GM13976 (cell line): ENCODE measurements around the gene LCN6.
"Not testable (repeated sequence)": the region's sequence is repeated elsewhere in the genome, so short reads cannot be mapped to it uniquely, and the experiment has no call there.

ENCODE experiments used
- DNase-seq: peaks from one replicate; pipeline ENCODE4 v3.0.0; 2012; ENCODE audit warnings: low spot score
- in situ Hi-C: fragments of 300-500 bp; cut with MboI; formaldehyde crosslinking; loops from one replicate; pipeline ENCODE4 v1.12.0; 2022; ENCODE audit warnings: low sequenced_read_pairs, mixed read lengths, inconsistent platforms; ENCODE audit not compliant: unreplicated experiment
- TF ChIP-seq, protein P1 (sequence below): IDR thresholded peaks from 2 replicates; pipeline ENCODE4 v1.5.1; 2012; ENCODE audit warnings: borderline replicate concordance, mild to moderate bottlenecking; ENCODE audit not compliant: insufficient read depth; ENCODE audit errors: extremely low read depth, missing control alignments, control extremely low read depth

Gene LCN6

DNA sequence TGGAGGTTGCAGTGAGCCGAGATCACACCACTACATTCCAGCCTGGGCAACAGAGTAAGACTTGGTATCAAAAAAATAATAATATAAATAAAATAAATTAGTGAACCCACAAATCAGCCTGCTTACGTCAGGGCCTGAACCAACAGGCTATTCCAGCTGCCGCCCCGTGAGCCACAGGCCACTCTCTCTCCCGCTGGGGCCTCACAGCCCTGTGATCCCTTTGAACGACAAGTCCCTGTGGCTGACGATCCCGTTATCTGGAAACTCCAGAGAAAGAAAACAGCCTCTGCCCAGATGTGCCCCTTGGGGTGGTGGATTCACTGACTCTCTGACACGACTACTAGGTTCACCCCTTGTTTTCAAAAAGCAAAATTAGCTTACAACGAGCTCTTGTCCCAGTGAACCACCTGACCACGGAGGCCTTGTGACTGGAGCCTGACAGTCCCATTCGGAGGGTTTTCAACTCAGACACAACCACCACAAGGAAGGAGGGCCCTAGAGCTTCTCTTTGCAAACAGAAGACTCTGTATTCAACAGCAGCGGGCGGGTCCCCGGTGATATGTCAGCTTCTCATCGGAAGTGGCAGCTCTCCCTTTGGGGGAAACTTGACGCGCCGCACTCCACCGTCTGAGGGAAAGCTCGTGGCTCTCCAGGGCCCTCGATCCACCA is 40.3 kb downstream of the LCN6 start:
- in situ Hi-C loops, result no loop called here
- TF ChIP-seq, protein P1, sequence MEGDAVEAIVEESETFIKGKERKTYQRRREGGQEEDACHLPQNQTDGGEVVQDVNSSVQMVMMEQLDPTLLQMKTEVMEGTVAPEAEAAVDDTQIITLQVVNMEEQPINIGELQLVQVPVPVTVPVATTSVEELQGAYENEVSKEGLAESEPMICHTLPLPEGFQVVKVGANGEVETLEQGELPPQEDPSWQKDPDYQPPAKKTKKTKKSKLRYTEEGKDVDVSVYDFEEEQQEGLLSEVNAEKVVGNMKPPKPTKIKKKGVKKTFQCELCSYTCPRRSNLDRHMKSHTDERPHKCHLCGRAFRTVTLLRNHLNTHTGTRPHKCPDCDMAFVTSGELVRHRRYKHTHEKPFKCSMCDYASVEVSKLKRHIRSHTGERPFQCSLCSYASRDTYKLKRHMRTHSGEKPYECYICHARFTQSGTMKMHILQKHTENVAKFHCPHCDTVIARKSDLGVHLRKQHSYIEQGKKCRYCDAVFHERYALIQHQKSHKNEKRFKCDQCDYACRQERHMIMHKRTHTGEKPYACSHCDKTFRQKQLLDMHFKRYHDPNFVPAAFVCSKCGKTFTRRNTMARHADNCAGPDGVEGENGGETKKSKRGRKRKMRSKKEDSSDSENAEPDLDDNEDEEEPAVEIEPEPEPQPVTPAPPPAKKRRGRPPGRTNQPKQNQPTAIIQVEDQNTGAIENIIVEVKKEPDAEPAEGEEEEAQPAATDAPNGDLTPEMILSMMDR, result no peak
- no peak for DNase-seq

DNA sequence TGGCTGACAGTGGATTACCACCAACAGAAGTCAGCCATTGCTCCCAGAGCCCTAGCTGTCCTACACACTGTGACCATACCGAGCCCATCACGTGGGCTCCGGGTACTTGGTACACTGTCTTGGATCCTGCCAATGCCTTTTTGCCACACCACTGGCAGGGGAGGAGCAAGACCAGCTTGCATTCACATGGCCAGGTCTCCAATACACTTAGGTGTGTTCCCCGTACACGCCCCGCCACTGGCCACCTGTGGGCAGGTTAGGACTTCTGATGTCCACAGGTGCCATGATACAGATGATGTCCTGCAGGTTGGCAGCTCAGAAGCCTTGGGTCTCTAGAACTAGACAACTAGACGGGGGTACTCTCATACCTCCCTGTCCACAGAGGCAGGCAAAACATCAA is 41.3 kb downstream of the LCN6 start:
- DNase-seq, result no peak
- TF ChIP-seq, protein P1, result no peak
- in situ Hi-C loops, result no loop called here

DNA sequence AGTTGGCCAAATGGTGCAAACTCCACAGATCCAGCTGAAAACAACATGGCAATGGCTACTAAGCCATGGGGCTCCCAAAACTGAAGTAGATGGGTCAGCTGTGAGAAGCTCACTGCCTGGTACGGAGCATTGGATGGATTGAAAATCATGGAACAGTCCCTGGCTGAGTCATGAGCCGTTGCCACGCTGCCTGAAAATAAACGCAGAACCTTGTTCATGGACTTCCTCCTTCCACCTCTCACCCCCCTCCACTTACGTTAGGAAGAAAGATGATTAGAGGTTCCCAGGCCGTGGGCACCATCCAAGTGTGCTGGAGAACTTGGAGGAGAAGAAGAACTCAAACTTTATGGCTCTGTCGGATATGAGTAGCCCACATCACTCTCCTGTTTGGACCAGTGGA is 42.8 kb downstream of the LCN6 start:
- DNase-seq, result no peak
- in situ Hi-C loops, result no loop called here
- TF ChIP-seq, protein P1, result no peak

DNA sequence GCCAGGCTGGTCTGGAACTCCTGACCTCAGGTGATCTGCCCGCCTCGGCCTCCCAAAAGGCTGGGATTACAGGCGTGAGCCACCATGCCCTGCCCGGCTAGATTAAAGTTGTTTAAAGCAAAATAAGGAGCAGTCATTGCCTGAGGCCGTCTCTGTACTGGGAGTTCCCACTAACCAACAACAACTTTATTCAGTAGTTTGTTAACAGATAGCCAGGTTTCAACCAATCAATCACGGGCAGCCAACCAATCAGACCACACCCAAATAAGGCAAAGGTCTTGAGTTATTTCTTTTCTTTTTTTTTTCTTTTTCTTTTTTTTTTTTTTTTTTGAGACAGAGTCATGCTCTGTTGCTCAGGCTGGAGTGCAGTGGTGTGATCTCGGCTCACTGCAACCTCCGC is 43.6 kb downstream of the LCN6 start:
- in situ Hi-C loops, DNase-seq: not testable (repeated sequence)

DNA sequence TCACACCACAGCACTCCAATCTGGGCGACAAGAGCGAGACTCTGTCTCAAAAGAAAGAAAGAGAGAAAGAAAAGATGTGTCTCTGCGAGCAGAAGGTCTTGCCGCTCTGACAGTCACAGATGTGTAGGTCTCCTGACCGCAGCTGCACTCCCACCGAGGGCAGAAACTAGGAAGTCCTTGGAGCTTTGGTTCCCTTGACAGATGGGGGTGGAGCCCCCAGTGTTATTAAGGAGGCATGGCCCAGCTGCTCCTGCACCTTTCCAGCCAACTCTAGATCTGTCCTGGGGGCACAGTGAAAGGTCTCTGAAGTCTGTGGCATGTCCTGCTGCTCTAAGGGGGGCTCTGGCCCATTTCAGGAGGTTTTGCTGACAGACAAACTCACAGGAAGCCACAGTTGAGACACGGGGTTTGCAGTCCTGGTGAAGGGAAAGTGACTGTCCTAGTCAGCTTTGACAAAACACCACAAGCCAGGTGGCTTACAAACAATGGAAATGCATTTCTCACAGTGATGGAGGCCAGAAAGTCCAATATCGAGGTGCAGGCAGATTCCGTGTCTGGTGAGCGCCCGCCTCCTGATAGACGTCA is 45.0 kb downstream of the LCN6 start:
- in situ Hi-C loops, result no loop called here
- TF ChIP-seq, protein P1, result no peak
- no peak for DNase-seq

DNA sequence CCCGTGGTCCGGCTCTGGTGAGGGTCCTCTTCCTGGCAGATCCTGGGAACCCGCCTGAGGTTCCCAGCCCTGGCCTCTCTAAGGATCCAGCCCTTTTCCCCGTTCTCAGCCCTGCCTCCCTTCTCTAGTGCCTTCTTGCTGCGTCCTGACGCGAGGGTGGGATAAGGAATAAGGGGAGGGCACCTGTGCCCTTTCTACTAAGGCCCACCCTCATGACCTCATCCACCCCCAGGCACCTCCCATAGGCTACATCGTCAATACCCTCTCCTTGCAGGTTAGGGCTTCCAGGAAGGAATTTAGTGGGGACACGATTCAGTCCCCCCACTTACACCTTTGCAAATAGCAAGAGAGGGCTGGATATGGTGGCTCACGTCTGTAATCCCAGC is 46.7 kb downstream of the LCN6 start:
- TF ChIP-seq, protein P1, result no peak
- no peak for DNase-seq
- in situ Hi-C loops, result no loop called here

DNA sequence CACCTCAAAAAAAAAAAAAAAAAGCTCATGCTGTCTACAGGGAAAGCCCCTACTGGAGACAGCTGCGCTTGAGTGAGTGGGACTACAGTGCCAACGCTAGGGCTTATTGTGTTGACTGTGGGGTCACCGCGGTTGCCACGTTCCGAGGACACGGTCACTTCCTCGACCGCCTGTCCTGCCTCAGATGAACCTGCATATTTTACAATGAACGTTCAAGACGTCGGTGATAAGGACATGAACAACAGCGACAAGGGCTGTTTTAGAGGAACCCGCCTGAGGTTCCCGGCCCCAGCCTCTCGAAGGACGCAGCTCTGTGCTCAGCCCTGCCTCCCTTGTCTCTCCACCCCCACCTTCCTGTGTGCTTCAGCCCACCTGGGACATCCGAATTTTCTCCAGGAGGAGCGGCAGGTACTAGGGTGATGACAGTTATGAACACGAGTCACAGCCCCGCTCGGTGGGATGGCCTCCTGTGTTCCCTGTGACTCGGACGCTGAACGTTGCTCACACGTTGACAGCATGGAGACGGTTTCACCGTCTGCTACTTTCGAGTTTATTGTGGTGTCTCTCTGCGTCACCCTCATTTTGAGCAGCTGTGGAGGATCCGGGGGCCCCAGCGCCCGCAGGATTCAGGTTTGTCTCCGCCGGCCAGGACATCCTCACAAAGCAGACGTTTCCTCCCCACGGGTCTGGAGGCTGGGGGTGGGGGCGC is 47.2 kb downstream of the LCN6 start:
- TF ChIP-seq, protein P1, result no peak
- DNase-seq, result peak; percentile 85
- in situ Hi-C loops, result no loop called here
